HCT116 (cell line): ENCODE measurements around the gene CDKN1A. TPM values are rescaled to one million over a fixed set of nuclear protein-coding genes. Genes with fewer than 3 reads are reported as not detected.

Experiments
- ATAC-seq: fragments of 200-7000 bp; cut with Tn5 transposase; 2 replicates; pipeline ENCODE4 v1.9.1; 2020; ENCODE audit warnings: mild to moderate bottlenecking, moderate library complexity
- BruUV-seq: library from RNA; stranded (reverse); fragments of 400-500 nt; replicated peaks from 2 replicates; lab custom pipeline; 2021; lab: Mats Ljungman, UMichigan
- CTCF ChIA-PET: fragments of 300-600 bp; sonication (Branson Sonifier 250); formaldehyde crosslinking; loops from one replicate; lab custom pipeline; 2021; ENCODE audit warnings: antibody characterized with exemption; lab: Charles Lee
- POLR2A ChIA-PET: fragments of 300-600, 350-600 bp; sonication (Branson Sonifier 250); formaldehyde crosslinking; loops from one replicate; lab custom pipeline; 2021; ENCODE audit warnings: antibody characterized with exemption; lab: Charles Lee
- RAD21 ChIA-PET, 2 experiments: fragments of 300-600 bp; sonication (Branson Sonifier 250); formaldehyde crosslinking; loops; one replicate each; lab custom pipeline; 2023; ENCODE audit warnings: low total read pairs in 2 of 2; ENCODE audit not compliant: uncharacterized antibody in 2 of 2, unreplicated experiment in 2 of 2, low non-redundant PET in 1 of 2; lab: Charles Lee
- DNase-seq: peaks from one replicate; pipeline ENCODE4 v3.0.0-alpha.2; 2010; ENCODE audit warnings: low read depth, low spot score
- H2AFZ ChIP-seq: fragments of 200-600 bp; shearing (Covaris generic), sonication (generic); 2 replicates; pipeline ENCODE4 v1.6.1; 2017; ENCODE audit warnings: low read depth, mixed run types, mixed read lengths, antibody characterized with exemption, low read length; ENCODE audit not compliant: poor library complexity, severe bottlenecking
- H3K27ac ChIP-seq: 2 replicates; pipeline ENCODE4 v1.5.1; 2012; ENCODE audit warnings: low read depth, low read length
- H3K27me3 ChIP-seq: fragments of 200-600 bp; sonication (generic); 2 replicates; pipeline ENCODE4 v1.6.1; 2016; ENCODE audit warnings: mixed run types, low read length, mixed read lengths; ENCODE audit not compliant: insufficient read depth
- H3K36me3 ChIP-seq, 2 experiments: fragments of 200-500 bp in 1 of 2; fragments of 200-600 bp in 1 of 2; sonication (Bioruptor generic) in 1 of 2; sonication (generic) in 1 of 2; 2 replicates each; pipeline versions ENCODE4 v1.5.1 to v1.6.1; 2014 to 2016; ENCODE audit warnings: low read length in 2 of 2, inconsistent platforms in 1 of 2, mixed read lengths in 1 of 2, mixed run types in 1 of 2; ENCODE audit not compliant: insufficient read depth in 2 of 2, control insufficient read depth in 1 of 2
- H3K4me1 ChIP-seq, 2 experiments: fragments of 200-600 bp in 1 of 2; sonication (generic) in 1 of 2; 2 replicates each; pipeline versions ENCODE4 v1.5.1 to v1.6.1; 2012 to 2017; ENCODE audit warnings: low read length in 2 of 2, inconsistent platforms in 1 of 2, mild to moderate bottlenecking in 1 of 2, mixed read lengths in 1 of 2, mixed run types in 1 of 2, moderate library complexity in 1 of 2; ENCODE audit not compliant: insufficient read depth in 2 of 2, control insufficient read depth in 1 of 2
- H3K4me2 ChIP-seq: fragments of 200-600 bp; sonication (generic); 2 replicates; pipeline ENCODE4 v1.6.1; 2017; ENCODE audit warnings: mixed run types, low read length, mixed read lengths
- H3K4me3 ChIP-seq, 2 experiments: fragments of 200-600 bp in 1 of 2; sonication (generic) in 1 of 2; replicated peaks in 1 of 2; 2 replicates each; pipeline ENCODE4 v1.5.1; 2011 to 2016; ENCODE audit warnings: low read length in 2 of 2, control low read depth in 1 of 2, low read depth in 1 of 2, mild to moderate bottlenecking in 1 of 2, mixed read lengths in 1 of 2, mixed run types in 1 of 2
- H3K79me2 ChIP-seq: fragments of 200-600 bp; sonication (generic); 2 replicates; pipeline ENCODE4 v1.6.1; 2017; ENCODE audit warnings: mild to moderate bottlenecking, mixed run types, low read length, moderate library complexity, mixed read lengths; ENCODE audit not compliant: insufficient read depth
- H3K9ac ChIP-seq: fragments of 200-600 bp; sonication (generic); 2 replicates; pipeline ENCODE4 v1.6.1; 2016; ENCODE audit warnings: low read length, mixed read lengths
- H3K9me2 ChIP-seq: fragments of 200-600 bp; sonication (generic), shearing (Covaris generic); 2 replicates; pipeline ENCODE4 v1.6.1; 2017; ENCODE audit warnings: mixed run types, mild to moderate bottlenecking, moderate library complexity; ENCODE audit not compliant: insufficient read depth
- H3K9me3 ChIP-seq, 2 experiments: fragments of 200-500 bp in 1 of 2; fragments of 200-600 bp in 1 of 2; sonication (Bioruptor generic) in 1 of 2; sonication (generic) in 1 of 2; 2 replicates each; pipeline ENCODE4 v1.6.1; 2014 to 2017; ENCODE audit warnings: low read length in 2 of 2, mixed read lengths in 2 of 2, inconsistent platforms in 1 of 2, low read depth in 1 of 2, mild to moderate bottlenecking in 1 of 2, mixed run types in 1 of 2, moderate library complexity in 1 of 2; ENCODE audit not compliant: control insufficient read depth in 1 of 2, insufficient read depth in 1 of 2
- H4K20me1 ChIP-seq: fragments of 200-600 bp; sonication (generic), shearing (Covaris generic); 2 replicates; pipeline ENCODE4 v1.6.1; 2017; ENCODE audit warnings: mixed run types, mild to moderate bottlenecking, moderate library complexity; ENCODE audit not compliant: insufficient read depth
- ATF3 ChIP-seq: IDR thresholded peaks from 2 replicates; pipeline ENCODE4 v1.6.1; 2012
- CBX3 ChIP-seq: IDR thresholded peaks from 2 replicates; pipeline ENCODE4 v1.6.1; 2012; ENCODE audit warnings: low read depth
- EGR1 ChIP-seq: IDR thresholded peaks from 2 replicates; pipeline ENCODE4 v1.6.1; 2012; ENCODE audit warnings: low read depth
- ELF1 ChIP-seq: IDR thresholded peaks from 2 replicates; pipeline ENCODE4 v1.6.1; 2012; ENCODE audit warnings: low read depth, borderline replicate concordance
- EZH2 ChIP-seq: fragments of 200-600 bp; sonication (generic); IDR thresholded peaks from 2 replicates; pipeline ENCODE4 v1.6.1; 2017; ENCODE audit warnings: antibody characterized with exemption, mixed run types
- MAX ChIP-seq: IDR thresholded peaks from 2 replicates; pipeline ENCODE4 v1.6.1; 2012
- POLR2A ChIP-seq: IDR thresholded peaks from 2 replicates; pipeline ENCODE4 v1.7.0; 2011; ENCODE audit warnings: borderline replicate concordance; ENCODE audit not compliant: insufficient read depth, insufficient read length; ENCODE audit errors: extremely low read depth
- RAD21 ChIP-seq: IDR thresholded peaks from 2 replicates; pipeline ENCODE4 v1.6.1; 2012; ENCODE audit warnings: low read depth, mild to moderate bottlenecking
- SIN3A ChIP-seq: IDR thresholded peaks from 2 replicates; pipeline ENCODE4 v1.6.1; 2012; ENCODE audit warnings: low read depth
- SP1 ChIP-seq: IDR thresholded peaks from 2 replicates; pipeline ENCODE4 v1.6.1; 2012; ENCODE audit warnings: low read depth
- SRF ChIP-seq: IDR thresholded peaks from 2 replicates; pipeline ENCODE4 v1.6.1; 2012; ENCODE audit warnings: low read depth
- TCF7L2 ChIP-seq: IDR thresholded peaks from 2 replicates; pipeline ENCODE4 v1.7.0; 2011; ENCODE audit warnings: borderline replicate concordance, inconsistent platforms; ENCODE audit not compliant: insufficient read depth, insufficient read length; ENCODE audit errors: extremely low read depth
- ZBTB33 ChIP-seq: IDR thresholded peaks from 2 replicates; pipeline ENCODE4 v1.6.1; 2011; ENCODE audit warnings: mild to moderate bottlenecking, low read length, moderate library complexity; ENCODE audit not compliant: insufficient replicate concordance; ENCODE audit errors: extremely low read depth
- ZFX ChIP-seq: fragments of 450-650 bp; IDR thresholded peaks from 2 replicates; pipeline ENCODE4 v1.6.1; 2017
- ZNF274 ChIP-seq: fragments of 200-500 bp; sonication (Bioruptor generic); IDR thresholded peaks from 2 replicates; pipeline ENCODE4 v1.6.1; 2014; ENCODE audit warnings: mild to moderate bottlenecking, low read depth, low read length, inconsistent platforms
- intact Hi-C: fragments of 100-400 bp; cut with micrococcal nuclease; formaldehyde crosslinking; loops from 2 replicates; pipeline ENCODE4 v1.10.0; 2022
- total RNA-seq: library from RNA; stranded (reverse); gene quantifications from one replicate; pipeline ENCODE4 v1.2.1, GENCODE V29; 2021; ENCODE audit not compliant: unreplicated experiment
- TF ChIP-seq, protein P1 (sequence below): IDR thresholded peaks from 2 replicates; pipeline ENCODE4 v1.6.1; 2012; ENCODE audit warnings: low read depth

The CDKN1A gene
- total RNA-seq, 1 experiment from 2014 or later: 179 TPM

- RAD21 ChIA-PET: no interaction called here
- no peaks in the 10 kb centered on the region for H3K9me3 ChIP-seq
- no peak for TF ChIP-seq SIN3A
- TF ChIP-seq ZNF274: no peak
- no peak for TF ChIP-seq TCF7L2
- TF ChIP-seq, protein P1, sequence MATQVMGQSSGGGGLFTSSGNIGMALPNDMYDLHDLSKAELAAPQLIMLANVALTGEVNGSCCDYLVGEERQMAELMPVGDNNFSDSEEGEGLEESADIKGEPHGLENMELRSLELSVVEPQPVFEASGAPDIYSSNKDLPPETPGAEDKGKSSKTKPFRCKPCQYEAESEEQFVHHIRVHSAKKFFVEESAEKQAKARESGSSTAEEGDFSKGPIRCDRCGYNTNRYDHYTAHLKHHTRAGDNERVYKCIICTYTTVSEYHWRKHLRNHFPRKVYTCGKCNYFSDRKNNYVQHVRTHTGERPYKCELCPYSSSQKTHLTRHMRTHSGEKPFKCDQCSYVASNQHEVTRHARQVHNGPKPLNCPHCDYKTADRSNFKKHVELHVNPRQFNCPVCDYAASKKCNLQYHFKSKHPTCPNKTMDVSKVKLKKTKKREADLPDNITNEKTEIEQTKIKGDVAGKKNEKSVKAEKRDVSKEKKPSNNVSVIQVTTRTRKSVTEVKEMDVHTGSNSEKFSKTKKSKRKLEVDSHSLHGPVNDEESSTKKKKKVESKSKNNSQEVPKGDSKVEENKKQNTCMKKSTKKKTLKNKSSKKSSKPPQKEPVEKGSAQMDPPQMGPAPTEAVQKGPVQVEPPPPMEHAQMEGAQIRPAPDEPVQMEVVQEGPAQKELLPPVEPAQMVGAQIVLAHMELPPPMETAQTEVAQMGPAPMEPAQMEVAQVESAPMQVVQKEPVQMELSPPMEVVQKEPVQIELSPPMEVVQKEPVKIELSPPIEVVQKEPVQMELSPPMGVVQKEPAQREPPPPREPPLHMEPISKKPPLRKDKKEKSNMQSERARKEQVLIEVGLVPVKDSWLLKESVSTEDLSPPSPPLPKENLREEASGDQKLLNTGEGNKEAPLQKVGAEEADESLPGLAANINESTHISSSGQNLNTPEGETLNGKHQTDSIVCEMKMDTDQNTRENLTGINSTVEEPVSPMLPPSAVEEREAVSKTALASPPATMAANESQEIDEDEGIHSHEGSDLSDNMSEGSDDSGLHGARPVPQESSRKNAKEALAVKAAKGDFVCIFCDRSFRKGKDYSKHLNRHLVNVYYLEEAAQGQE: no peak
- TF ChIP-seq SRF: no peak
- no peak for TF ChIP-seq ATF3
- no peak for TF ChIP-seq POLR2A
- no peak for TF ChIP-seq ZFX
- no peak for TF ChIP-seq ZBTB33
- TF ChIP-seq EZH2: no peak
- TF ChIP-seq EGR1: no peak
- no peak for TF ChIP-seq ELF1
- no peak for TF ChIP-seq SP1
- no peak for TF ChIP-seq MAX
- no peak for TF ChIP-seq RAD21
- TF ChIP-seq CBX3: no peak
- CTCF ChIA-PET: no interaction called here
- H3K27me3 ChIP-seq: no peaks in the 10 kb centered on the region
- no peaks in the 10 kb centered on the region for H3K36me3 ChIP-seq
- no peaks in the 10 kb centered on the region for H3K9me2 ChIP-seq
- no peak for DNase-seq
- intact Hi-C loops: no loop called here
- POLR2A ChIA-PET: interaction anchor here (1.3 kb wide), 1 partner anchor 49 kb away, joined by 3 read pairs; the partner anchor contains the start of gene CDKN1A
- no peak overlapping the region for H3K27ac ChIP-seq
- no peaks in the 10 kb centered on the region for H4K20me1 ChIP-seq
- peaks cover 4 to 10% of the 10 kb centered on the region in 2 experiments; a peak in 2 of 4 replicates for H3K4me1 ChIP-seq
- no peak overlapping the region for H3K9ac ChIP-seq
- no TSS peak for BruUV-seq
- ATAC-seq: no peak
- H3K4me2 ChIP-seq: no peak overlapping the region
- no peak overlapping the region for H2AFZ ChIP-seq
- no peaks in the 10 kb centered on the region for H3K79me2 ChIP-seq
- no peak overlapping the region for H3K4me3 ChIP-seq
Observed at GRCh38 chr6:36629784-36630183, 48.7 kb upstream of the CDKN1A start.
